ENCODE results near the gene MVD. TPM values are rescaled to one million over a fixed set of nuclear protein-coding genes. Genes with fewer than 3 reads are reported as not detected.

The MVD gene
- total and polyA plus RNA-seq, 2 of the 13 experiments (the other 11 are each of a cell fraction or from before 2014, with no cell fraction given), result 28.1 to 187 TPM

- TF ChIP-seq, protein P1, sequence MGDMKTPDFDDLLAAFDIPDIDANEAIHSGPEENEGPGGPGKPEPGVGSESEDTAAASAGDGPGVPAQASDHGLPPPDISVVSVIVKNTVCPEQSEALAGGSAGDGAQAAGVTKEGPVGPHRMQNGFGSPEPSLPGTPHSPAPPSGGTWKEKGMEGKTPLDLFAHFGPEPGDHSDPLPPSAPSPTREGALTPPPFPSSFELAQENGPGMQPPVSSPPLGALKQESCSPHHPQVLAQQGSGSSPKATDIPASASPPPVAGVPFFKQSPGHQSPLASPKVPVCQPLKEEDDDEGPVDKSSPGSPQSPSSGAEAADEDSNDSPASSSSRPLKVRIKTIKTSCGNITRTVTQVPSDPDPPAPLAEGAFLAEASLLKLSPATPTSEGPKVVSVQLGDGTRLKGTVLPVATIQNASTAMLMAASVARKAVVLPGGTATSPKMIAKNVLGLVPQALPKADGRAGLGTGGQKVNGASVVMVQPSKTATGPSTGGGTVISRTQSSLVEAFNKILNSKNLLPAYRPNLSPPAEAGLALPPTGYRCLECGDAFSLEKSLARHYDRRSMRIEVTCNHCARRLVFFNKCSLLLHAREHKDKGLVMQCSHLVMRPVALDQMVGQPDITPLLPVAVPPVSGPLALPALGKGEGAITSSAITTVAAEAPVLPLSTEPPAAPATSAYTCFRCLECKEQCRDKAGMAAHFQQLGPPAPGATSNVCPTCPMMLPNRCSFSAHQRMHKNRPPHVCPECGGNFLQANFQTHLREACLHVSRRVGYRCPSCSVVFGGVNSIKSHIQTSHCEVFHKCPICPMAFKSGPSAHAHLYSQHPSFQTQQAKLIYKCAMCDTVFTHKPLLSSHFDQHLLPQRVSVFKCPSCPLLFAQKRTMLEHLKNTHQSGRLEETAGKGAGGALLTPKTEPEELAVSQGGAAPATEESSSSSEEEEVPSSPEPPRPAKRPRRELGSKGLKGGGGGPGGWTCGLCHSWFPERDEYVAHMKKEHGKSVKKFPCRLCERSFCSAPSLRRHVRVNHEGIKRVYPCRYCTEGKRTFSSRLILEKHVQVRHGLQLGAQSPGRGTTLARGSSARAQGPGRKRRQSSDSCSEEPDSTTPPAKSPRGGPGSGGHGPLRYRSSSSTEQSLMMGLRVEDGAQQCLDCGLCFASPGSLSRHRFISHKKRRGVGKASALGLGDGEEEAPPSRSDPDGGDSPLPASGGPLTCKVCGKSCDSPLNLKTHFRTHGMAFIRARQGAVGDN (CRISPR knock-in tag; IDR thresholded peaks at IDR 0.05), result peak; percentile 33
- TF ChIP-seq ZNF510 (CRISPR knock-in tag; IDR thresholded peaks at IDR 0.05; ENCODE audit: low read depth), result no peak
- no peak for TF ChIP-seq CBFB (CRISPR knock-in tag; IDR thresholded peaks at IDR 0.05)
- TF ChIP-seq HOXA3 (CRISPR knock-in tag; IDR thresholded peaks at IDR 0.05), result 0 out of 2 replicates have a peak, but pooled peaks have one; percentile 6
- TF ChIP-seq ZNF598 (CRISPR knock-in tag; IDR thresholded peaks at IDR 0.05; ENCODE audit: borderline replicate concordance), result no peak
- TF ChIP-seq ZNF280B (CRISPR knock-in tag; IDR thresholded peaks at IDR 0.05; ENCODE audit: borderline replicate concordance), result 0 out of 2 replicates have a peak, but pooled peaks have one; percentile 3
- TF ChIP-seq CREM (IDR thresholded peaks at IDR 0.05), result no peak
- TF ChIP-seq CREM (CRISPR knock-in tag; IDR thresholded peaks at IDR 0.05), result 0 out of 2 replicates have a peak, but pooled peaks have one; percentile 6
- TF ChIP-seq, protein P2, sequence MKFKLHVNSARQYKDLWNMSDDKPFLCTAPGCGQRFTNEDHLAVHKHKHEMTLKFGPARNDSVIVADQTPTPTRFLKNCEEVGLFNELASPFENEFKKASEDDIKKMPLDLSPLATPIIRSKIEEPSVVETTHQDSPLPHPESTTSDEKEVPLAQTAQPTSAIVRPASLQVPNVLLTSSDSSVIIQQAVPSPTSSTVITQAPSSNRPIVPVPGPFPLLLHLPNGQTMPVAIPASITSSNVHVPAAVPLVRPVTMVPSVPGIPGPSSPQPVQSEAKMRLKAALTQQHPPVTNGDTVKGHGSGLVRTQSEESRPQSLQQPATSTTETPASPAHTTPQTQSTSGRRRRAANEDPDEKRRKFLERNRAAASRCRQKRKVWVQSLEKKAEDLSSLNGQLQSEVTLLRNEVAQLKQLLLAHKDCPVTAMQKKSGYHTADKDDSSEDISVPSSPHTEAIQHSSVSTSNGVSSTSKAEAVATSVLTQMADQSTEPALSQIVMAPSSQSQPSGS (CRISPR knock-in tag; IDR thresholded peaks at IDR 0.05), result no peak
- TF ChIP-seq, protein P3, sequence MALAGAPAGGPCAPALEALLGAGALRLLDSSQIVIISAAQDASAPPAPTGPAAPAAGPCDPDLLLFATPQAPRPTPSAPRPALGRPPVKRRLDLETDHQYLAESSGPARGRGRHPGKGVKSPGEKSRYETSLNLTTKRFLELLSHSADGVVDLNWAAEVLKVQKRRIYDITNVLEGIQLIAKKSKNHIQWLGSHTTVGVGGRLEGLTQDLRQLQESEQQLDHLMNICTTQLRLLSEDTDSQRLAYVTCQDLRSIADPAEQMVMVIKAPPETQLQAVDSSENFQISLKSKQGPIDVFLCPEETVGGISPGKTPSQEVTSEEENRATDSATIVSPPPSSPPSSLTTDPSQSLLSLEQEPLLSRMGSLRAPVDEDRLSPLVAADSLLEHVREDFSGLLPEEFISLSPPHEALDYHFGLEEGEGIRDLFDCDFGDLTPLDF (CRISPR knock-in tag; IDR thresholded peaks at IDR 0.05), result no peak
- TF ChIP-seq TRIM22 (IDR thresholded peaks at IDR 0.05), result no peak
- TF ChIP-seq CHD4 (IDR thresholded peaks at IDR 0.05; ENCODE audit: borderline replicate concordance, low read length), result no peak
- no peak for TF ChIP-seq ZNF670 (CRISPR knock-in tag; IDR thresholded peaks at IDR 0.05; ENCODE audit: borderline replicate concordance)
- TF ChIP-seq IKZF5 (CRISPR knock-in tag; IDR thresholded peaks at IDR 0.05), result no peak
Observed at GRCh38 chr16:88676502-88677242, 13.8 kb upstream of the MVD start (continued).

Data from HepG2 (cell line).